Rectal smooth muscle tissue (tissue), 1 donor: ENCODE measurements around the gene TBC1D1.
A peak's percentile ranks its signal among the peaks of the same experiment; 100 is the strongest.

Experiments used
- H3K27ac ChIP-seq: one replicate; pipeline ENCODE4 v1.7.0; 2013; ENCODE audit warnings: low read depth, low read length, inconsistent platforms
- H3K27me3 ChIP-seq: one replicate; pipeline ENCODE4 v1.7.0; 2013; ENCODE audit warnings: low read length; ENCODE audit not compliant: control insufficient read depth, insufficient read depth
- H3K36me3 ChIP-seq: one replicate; pipeline ENCODE4 v1.7.0; 2013; ENCODE audit warnings: low read length; ENCODE audit not compliant: control insufficient read depth, insufficient read depth
- H3K4me1 ChIP-seq: one replicate; pipeline ENCODE4 v1.7.0; 2013; ENCODE audit warnings: low read length; ENCODE audit not compliant: control insufficient read depth, insufficient read depth
- H3K4me3 ChIP-seq: one replicate; pipeline ENCODE4 v1.7.0; 2013; ENCODE audit warnings: low read length
- H3K9ac ChIP-seq: one replicate; pipeline ENCODE4 v1.7.0; 2013; ENCODE audit warnings: low read length

Gene TBC1D1

GRCh38 chr4:37978248-37978924, 87.5 kb downstream of the TBC1D1 start:
- Histone ChIP-seq H3K27me3 (no peaks in the 10 kb centered on the region), H3K9ac (peak overlapping the region; percentile 67), H3K4me1 (peaks cover 21% of the 10 kb centered on the region), H3K4me3 (peak overlapping the region; percentile 78), H3K27ac (peak overlapping the region; percentile 93), H3K36me3 (no peaks in the 10 kb centered on the region)

GRCh38 chr4:37980246-37980645, 89.4 kb downstream of the TBC1D1 start:
- Histone ChIP-seq H3K36me3 (no peaks in the 10 kb centered on the region), H3K27me3 (no peaks in the 10 kb centered on the region), H3K4me3 (peak overlapping the region; percentile 3), H3K9ac (no peak overlapping the region), H3K4me1 (peaks cover 21% of the 10 kb centered on the region), H3K27ac (no peak overlapping the region)

- Histone ChIP-seq H3K4me1 (peaks cover 21% of the 10 kb centered on the region), H3K27ac (peak overlapping the region; percentile 11), H3K9ac (no peak overlapping the region)
These were observed 90.5 kb downstream of the TBC1D1 start for GRCh38 chr4:37981425-37981824.

GRCh38 chr4:37981844-37982720, 91.2 kb downstream of the TBC1D1 start:
- peak overlapping the region; percentile 30 for H3K27ac ChIP-seq
- no peak overlapping the region for H3K4me3 ChIP-seq
- no peak overlapping the region for H3K9ac ChIP-seq
- H3K27me3 ChIP-seq: no peaks in the 10 kb centered on the region
- no peaks in the 10 kb centered on the region for H3K36me3 ChIP-seq
- peaks cover 21% of the 10 kb centered on the region for H3K4me1 ChIP-seq

More at GRCh38 chr4:37981425-37981824, 90.5 kb downstream of the TBC1D1 start:
- Histone ChIP-seq H3K4me3 (no peak overlapping the region), H3K36me3 (no peaks in the 10 kb centered on the region), H3K27me3 (no peaks in the 10 kb centered on the region)

GRCh38 chr4:37982736-37983135, 91.9 kb downstream of the TBC1D1 start:
- no peaks in the 10 kb centered on the region for H3K27me3 ChIP-seq
- H3K4me3 ChIP-seq: no peak overlapping the region
- H3K9ac ChIP-seq: no peak overlapping the region
- H3K27ac ChIP-seq: peak overlapping the region; percentile 18
- H3K36me3 ChIP-seq: no peaks in the 10 kb centered on the region
- H3K4me1 ChIP-seq: peaks cover 22% of the 10 kb centered on the region

- H3K4me3 ChIP-seq: no peak overlapping the region
- no peaks in the 10 kb centered on the region for H3K27me3 ChIP-seq
- no peaks in the 10 kb centered on the region for H3K36me3 ChIP-seq
- no peak overlapping the region for H3K9ac ChIP-seq
- H3K27ac ChIP-seq: no peak overlapping the region
- peaks cover 23% of the 10 kb centered on the region for H3K4me1 ChIP-seq
These were observed 93.1 kb downstream of the TBC1D1 start for GRCh38 chr4:37983951-37984350.

GRCh38 chr4:37985730-37986275, 94.9 kb downstream of the TBC1D1 start:
- Histone ChIP-seq H3K4me1 (peaks cover 33% of the 10 kb centered on the region), H3K4me3 (no peak overlapping the region), H3K27me3 (no peaks in the 10 kb centered on the region), H3K9ac (no peak overlapping the region), H3K36me3 (no peaks in the 10 kb centered on the region), H3K27ac (no peak overlapping the region)

GRCh38 chr4:37988670-37989069, 97.8 kb downstream of the TBC1D1 start:
- Histone ChIP-seq H3K27ac (peak overlapping the region; percentile 71), H3K4me1 (peaks cover 27% of the 10 kb centered on the region), H3K27me3 (no peaks in the 10 kb centered on the region), H3K4me3 (no peak overlapping the region), H3K9ac (no peak overlapping the region), H3K36me3 (no peaks in the 10 kb centered on the region)

GRCh38 chr4:37989398-37990260, 98.7 kb downstream of the TBC1D1 start:
- no peak overlapping the region for H3K4me3 ChIP-seq
- no peaks in the 10 kb centered on the region for H3K36me3 ChIP-seq
- peaks cover 31% of the 10 kb centered on the region for H3K4me1 ChIP-seq
- H3K9ac ChIP-seq: no peak overlapping the region
- H3K27ac ChIP-seq: peak overlapping the region; percentile 71
- H3K27me3 ChIP-seq: no peaks in the 10 kb centered on the region

- Histone ChIP-seq H3K4me1 (peaks cover 42% of the 10 kb centered on the region), H3K27ac (peak overlapping the region; percentile 71)
These were observed 99.9 kb downstream of the TBC1D1 start for GRCh38 chr4:37990731-37991245.

GRCh38 chr4:37991623-37992410, 100.9 kb downstream of the TBC1D1 start:
- Histone ChIP-seq H3K36me3 (no peaks in the 10 kb centered on the region), H3K27ac (peak overlapping the region; percentile 0), H3K4me1 (peaks cover 49% of the 10 kb centered on the region), H3K9ac (no peak overlapping the region), H3K27me3 (no peaks in the 10 kb centered on the region), H3K4me3 (no peak overlapping the region)

More at GRCh38 chr4:37990731-37991245, 99.9 kb downstream of the TBC1D1 start:
- Histone ChIP-seq H3K9ac (no peak overlapping the region), H3K27me3 (no peaks in the 10 kb centered on the region), H3K36me3 (no peaks in the 10 kb centered on the region), H3K4me3 (no peak overlapping the region)
